Psoas muscle (tissue), 8 donors: Measurements from ENCODE around the gene COL23A1. TPM values are rescaled to one million over a fixed set of nuclear protein-coding genes. Genes with fewer than 3 reads are reported as not detected.

Source experiments
- ATAC-seq, 4 donors: fragments of 200-7000 bp; cut with Tn5 transposase; one replicate each; pipeline ENCODE4 v1.9.1; 2020; ENCODE audit warnings: moderate library complexity in 3 of 4, mild to moderate bottlenecking in 2 of 4
- DNase-seq, 2 donors: peaks; one replicate each; pipeline ENCODE4 v3.0.0-alpha.2; 2020
- H3K27ac ChIP-seq: fragments of 200-600 bp; one replicate; pipeline ENCODE4 v1.8.0; 2022
- H3K27me3 ChIP-seq, 3 donors: fragments of 200-600 bp in 1 of 3; one replicate each; pipeline versions ENCODE4 v1.6.1 to v1.8.0; 2013 to 2022; ENCODE audit warnings: low read length in 2 of 3, mild to moderate bottlenecking in 2 of 3, moderate library complexity in 1 of 3; ENCODE audit not compliant: insufficient read depth in 3 of 3
- H3K36me3 ChIP-seq, 2 donors: fragments of 200-600 bp in 1 of 2; one replicate each; pipeline versions ENCODE4 v1.6.1 to v1.8.0; 2013 to 2022; ENCODE audit warnings: low read depth in 1 of 2, mild to moderate bottlenecking in 1 of 2, moderate library complexity in 1 of 2; ENCODE audit not compliant: insufficient read depth in 1 of 2
- H3K4me1 ChIP-seq: fragments of 200-600 bp; one replicate; pipeline ENCODE4 v1.8.0; 2022
- H3K4me3 ChIP-seq: fragments of 200-600 bp; one replicate; pipeline ENCODE4 v1.8.0; 2022; ENCODE audit warnings: mild to moderate bottlenecking
- H3K9me3 ChIP-seq: fragments of 200-600 bp; one replicate; pipeline ENCODE4 v1.8.0; 2022
- WGBS, 3 donors: extraction: QIAGEN DNeasy Blood & Tissue Kit; methylation state at CpG; one replicate each; pipeline versions ENCODE4 v1.1.6 to v1.1.7; 2013; 5-methylcytosine and 5-hydroxymethylcytosine counted together
- intact Hi-C, 2 donors: fragments of 100-400 bp; cut with DNase I; formaldehyde crosslinking; loops; one replicate each; pipeline versions ENCODE4 v1.11.0 to v1.14.2; 2022
- polyA plus RNA-seq, 3 donors: library from polyadenylated mRNA; stranded (reverse); fragments of 200-250 nt; gene quantifications; one replicate each; pipeline ENCODE4 v1.2.3, GENCODE V29; 2013
- total RNA-seq, 4 donors: library from RNA; stranded (reverse); fragmentation: NEBNext Ultra II Directional in 2 of 4; extraction: Animal tissue kit (Norgen Biotek cat#: 25700) in 2 of 4; gene quantifications; one replicate each; pipeline versions ENCODE4 v1.2.1 to v1.2.4, GENCODE V29; 2021 to 2023
- TF ChIP-seq, protein P1 (sequence below): fragments of 200-600 bp; IDR thresholded peaks from one replicate; pipeline ENCODE4 v1.8.0; 2022; ENCODE audit warnings: antibody characterized with exemption
- donor health status: healthy with polysubstance abuse.
- donor health status: DM: no; HTN: no; CAD: no; lungs with moderate emphysema.
- donor health status: Bipolar disorder and iron deficiency.
- donor health status: healthy.
- donor health status: DM: yes; HTN: yes; CAD: no.
- donor health status: DM: no; HTN: no; CAD: no.
- donor health status: DM: no; HTN: no; CAD: no.
- donor health status: DM: yes; HTN: yes; CAD: no.

The COL23A1 gene
- total and polyA plus RNA-seq, 7 donors = 0.66 to 3.0 (median 1.2) TPM

DNA sequence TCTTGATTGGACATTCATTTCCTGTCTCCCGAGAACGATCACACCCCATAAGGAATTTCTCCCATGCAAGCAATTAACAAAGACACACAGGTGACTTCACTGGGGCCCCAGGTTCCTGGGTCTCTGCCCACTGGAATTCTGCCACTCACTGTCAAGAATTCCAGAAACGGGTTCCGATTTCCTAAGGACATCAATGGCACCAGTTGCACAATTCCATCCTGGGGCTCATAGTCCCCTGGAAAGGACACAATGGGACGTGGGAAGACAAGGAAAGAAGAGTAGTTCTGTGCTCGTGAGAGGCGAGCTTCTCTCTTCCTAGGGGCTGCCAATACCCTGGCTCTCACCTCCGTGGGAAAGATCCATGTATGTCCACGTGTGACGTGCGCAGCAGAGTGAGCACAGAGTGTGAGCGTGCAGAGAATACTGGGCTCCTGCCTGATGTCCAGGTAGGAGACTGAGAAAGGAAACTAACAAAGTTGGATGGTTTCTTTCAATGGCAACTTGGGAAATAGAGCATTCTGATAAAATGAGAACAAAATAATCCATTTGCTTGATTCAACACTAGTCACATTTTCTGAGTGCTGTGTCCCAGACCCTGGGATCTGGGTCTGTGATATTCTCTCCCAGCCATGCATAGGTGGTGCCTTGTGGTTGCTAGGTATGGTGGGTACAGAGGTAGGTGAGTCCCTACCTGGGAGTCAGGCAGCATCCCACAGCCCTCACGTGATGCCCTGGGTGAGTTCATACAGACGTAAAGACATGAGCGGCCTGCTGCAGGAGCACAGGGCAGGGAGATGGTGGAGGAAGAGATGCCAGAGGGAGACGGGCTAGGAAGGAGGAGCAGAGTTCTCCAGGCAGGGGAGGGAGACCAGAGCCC, 159.8 kb downstream of the COL23A1 start:
- ATAC-seq = no peak
- Histone ChIP-seq H3K4me1 (peaks cover 14% of the 10 kb centered on the region), H3K4me3 (no peak overlapping the region), H3K27me3 (no peaks in the 10 kb centered on the region), H3K9me3 (no peaks in the 10 kb centered on the region), H3K36me3 (no peaks in the 10 kb centered on the region), H3K27ac (no peak overlapping the region)
- TF ChIP-seq, protein P1, sequence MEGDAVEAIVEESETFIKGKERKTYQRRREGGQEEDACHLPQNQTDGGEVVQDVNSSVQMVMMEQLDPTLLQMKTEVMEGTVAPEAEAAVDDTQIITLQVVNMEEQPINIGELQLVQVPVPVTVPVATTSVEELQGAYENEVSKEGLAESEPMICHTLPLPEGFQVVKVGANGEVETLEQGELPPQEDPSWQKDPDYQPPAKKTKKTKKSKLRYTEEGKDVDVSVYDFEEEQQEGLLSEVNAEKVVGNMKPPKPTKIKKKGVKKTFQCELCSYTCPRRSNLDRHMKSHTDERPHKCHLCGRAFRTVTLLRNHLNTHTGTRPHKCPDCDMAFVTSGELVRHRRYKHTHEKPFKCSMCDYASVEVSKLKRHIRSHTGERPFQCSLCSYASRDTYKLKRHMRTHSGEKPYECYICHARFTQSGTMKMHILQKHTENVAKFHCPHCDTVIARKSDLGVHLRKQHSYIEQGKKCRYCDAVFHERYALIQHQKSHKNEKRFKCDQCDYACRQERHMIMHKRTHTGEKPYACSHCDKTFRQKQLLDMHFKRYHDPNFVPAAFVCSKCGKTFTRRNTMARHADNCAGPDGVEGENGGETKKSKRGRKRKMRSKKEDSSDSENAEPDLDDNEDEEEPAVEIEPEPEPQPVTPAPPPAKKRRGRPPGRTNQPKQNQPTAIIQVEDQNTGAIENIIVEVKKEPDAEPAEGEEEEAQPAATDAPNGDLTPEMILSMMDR = no peak
- 79 to 84% (median 80%) methylated on average over 16 of the region's 16 CpGs for WGBS, 3 donors
- intact Hi-C loops = no loop called here
- no peak for DNase-seq

DNA sequence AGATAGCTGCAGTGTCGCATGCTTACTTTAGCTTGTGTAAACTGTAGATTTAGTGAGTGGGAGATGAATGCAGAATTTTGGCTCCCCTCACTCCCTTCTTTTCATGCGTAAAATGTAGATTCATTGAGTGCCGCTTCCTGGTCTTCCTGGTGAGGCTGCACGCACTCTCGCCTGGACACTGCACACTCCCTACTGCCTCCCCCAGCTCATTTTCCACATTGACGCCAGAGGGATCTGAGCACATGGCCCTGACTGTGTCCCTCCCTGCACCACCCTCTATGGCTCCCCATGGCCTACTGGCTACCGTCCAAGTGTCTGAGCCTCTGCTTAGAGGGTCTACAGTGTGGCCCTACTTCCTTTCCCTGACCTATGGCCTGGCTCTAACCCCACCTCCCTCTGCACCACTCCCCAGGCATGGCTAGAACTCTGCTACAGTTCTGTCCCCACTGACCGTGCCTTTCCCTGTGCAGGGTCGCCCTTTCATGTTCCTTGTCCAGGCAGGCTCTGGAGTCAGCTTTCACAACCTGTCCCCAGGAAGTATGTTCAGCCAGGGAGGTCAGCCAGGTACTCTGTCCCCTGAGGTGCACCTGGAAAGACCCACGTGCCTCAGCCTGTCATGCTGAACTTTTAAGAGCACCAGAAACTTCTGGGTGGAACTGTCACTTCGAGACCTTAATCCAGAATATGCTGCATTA, 160.6 kb downstream of the COL23A1 start:
- H3K4me1 ChIP-seq = peaks cover 14% of the 10 kb centered on the region
- 74 to 86% (median 78%) methylated on average over 11 of the region's 11 CpGs for WGBS, 3 donors
- no peak overlapping the region for H3K4me3 ChIP-seq
- no peak for DNase-seq
- intact Hi-C loops = no loop called here
- no peaks in the 10 kb centered on the region for H3K27me3 ChIP-seq
- no peaks in the 10 kb centered on the region for H3K9me3 ChIP-seq
- no peak overlapping the region for H3K27ac ChIP-seq
- no peaks in the 10 kb centered on the region for H3K36me3 ChIP-seq
- TF ChIP-seq, protein P1 = no peak
- ATAC-seq = no peak

DNA sequence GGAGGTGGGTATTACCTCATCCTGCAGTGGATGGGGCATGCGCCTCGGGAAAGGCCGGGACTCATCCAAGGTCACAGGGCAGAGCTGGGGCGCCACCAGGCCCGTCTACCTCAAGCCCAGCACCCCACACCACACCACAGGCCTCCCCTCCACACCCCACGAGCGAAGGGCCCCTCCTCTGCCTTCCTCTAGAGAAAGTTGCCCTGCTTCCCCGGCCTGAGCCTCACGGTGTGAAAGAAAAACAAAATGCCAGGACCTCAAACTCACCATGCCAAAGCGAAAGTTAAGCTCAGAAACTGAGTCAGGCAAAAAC, 161.1 kb downstream of the COL23A1 start:
- peaks cover 14% of the 10 kb centered on the region for H3K4me1 ChIP-seq
- ATAC-seq = peak in 1 of 4 donors; percentile 82
- intact Hi-C loops = no loop called here
- 74 to 81% (median 79%) methylated on average over 10 of the region's 10 CpGs for WGBS, 3 donors
- no peaks in the 10 kb centered on the region for H3K27me3 ChIP-seq
- no peak for DNase-seq
- no peaks in the 10 kb centered on the region for H3K36me3 ChIP-seq
- no peak overlapping the region for H3K4me3 ChIP-seq
- H3K27ac ChIP-seq = peak overlapping the region; percentile 78
- no peaks in the 10 kb centered on the region for H3K9me3 ChIP-seq
- TF ChIP-seq, protein P1 = no peak

DNA sequence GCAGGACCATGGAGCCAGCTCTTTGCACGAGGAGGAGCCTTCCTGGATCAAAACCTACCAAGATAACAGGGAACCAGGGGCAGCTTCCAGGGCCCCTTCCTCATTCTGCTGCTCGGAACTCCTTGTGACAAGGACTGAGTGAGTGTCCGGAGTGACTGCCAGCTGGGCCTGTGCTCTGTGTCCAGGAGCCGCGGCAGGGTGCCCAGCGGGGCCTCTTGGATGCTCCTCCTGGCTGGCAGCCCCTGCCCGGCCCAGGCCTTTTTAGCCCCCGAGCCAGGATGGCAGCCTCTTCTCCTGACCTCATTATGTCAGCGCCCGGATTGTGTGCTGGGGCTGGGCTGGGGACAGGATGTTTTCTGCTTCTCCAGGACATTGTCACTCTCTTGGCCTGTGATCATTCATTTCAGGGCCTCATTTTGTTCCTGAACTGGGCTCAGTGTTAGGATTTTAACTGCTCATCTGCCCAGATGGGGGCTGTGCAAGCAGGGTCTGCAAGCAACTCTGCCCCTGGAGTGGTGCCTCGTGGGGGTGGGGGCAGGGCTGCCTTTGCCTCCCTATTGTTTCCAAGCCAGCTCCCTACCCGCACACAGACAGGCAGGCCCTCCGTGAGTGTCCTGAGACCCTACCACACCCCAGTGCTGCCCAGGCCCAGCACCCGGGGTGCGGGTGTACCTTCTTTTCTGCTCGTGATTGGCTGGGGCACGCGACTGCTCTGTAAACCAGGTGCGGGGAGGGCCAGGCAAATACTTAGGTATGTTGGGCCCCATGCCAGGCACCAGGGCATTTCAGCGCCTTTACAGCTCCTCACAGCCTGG, 161.6 kb downstream of the COL23A1 start:
- Histone ChIP-seq H3K27ac (peak overlapping the region; percentile 78), H3K9me3 (no peaks in the 10 kb centered on the region), H3K36me3 (no peaks in the 10 kb centered on the region), H3K4me1 (peaks cover 14% of the 10 kb centered on the region), H3K27me3 (no peaks in the 10 kb centered on the region), H3K4me3 (no peak overlapping the region)
- TF ChIP-seq, protein P1 = no peak
- WGBS, 3 donors = 25 to 46% (median 41%) methylated on average over 20 of the region's 20 CpGs
- DNase-seq (peak; percentile 75 to 92), ATAC-seq (peak; percentile 92 to 96 (median 94))
- intact Hi-C loops = no loop called here
